GM12873 (cell line): Measurements from ENCODE around the gene ELMO1.

ENCODE experiments used
- TF ChIP-seq, protein P1 (sequence below): IDR thresholded peaks from 2 replicates; pipeline ENCODE4 v1.5.1; 2012; ENCODE audit warnings: low read depth, mild to moderate bottlenecking, moderate library complexity, low read length, control low read depth; ENCODE audit not compliant: insufficient read depth; ENCODE audit errors: missing control alignments

The ELMO1 gene

DNA sequence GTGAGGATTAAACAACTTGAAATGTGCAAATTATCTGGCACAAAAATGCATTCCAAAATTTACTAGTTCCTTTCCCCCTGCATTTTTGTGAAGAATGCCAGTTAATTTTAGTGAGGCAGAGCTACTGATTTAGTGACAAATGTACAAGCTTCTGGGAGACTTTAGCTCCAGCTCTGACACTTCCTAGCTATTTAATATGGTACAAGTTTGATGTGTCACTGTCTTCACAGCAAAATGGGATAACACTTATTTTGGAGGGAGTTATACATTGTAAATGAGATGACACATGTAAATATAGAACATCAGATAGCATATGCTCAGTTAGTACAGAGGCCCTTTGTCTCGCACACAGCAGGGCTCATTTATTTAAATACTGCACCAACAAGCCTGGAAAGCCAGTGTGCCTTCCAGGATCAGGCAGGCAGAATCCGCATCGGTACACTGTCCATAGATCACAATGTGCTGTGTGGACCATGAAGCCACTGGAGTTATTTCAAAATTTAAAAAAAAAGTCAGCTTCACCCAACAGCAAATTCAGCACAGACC is 48.7 kb downstream of the ELMO1 start:
- TF ChIP-seq, protein P1, sequence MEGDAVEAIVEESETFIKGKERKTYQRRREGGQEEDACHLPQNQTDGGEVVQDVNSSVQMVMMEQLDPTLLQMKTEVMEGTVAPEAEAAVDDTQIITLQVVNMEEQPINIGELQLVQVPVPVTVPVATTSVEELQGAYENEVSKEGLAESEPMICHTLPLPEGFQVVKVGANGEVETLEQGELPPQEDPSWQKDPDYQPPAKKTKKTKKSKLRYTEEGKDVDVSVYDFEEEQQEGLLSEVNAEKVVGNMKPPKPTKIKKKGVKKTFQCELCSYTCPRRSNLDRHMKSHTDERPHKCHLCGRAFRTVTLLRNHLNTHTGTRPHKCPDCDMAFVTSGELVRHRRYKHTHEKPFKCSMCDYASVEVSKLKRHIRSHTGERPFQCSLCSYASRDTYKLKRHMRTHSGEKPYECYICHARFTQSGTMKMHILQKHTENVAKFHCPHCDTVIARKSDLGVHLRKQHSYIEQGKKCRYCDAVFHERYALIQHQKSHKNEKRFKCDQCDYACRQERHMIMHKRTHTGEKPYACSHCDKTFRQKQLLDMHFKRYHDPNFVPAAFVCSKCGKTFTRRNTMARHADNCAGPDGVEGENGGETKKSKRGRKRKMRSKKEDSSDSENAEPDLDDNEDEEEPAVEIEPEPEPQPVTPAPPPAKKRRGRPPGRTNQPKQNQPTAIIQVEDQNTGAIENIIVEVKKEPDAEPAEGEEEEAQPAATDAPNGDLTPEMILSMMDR: no peak

DNA sequence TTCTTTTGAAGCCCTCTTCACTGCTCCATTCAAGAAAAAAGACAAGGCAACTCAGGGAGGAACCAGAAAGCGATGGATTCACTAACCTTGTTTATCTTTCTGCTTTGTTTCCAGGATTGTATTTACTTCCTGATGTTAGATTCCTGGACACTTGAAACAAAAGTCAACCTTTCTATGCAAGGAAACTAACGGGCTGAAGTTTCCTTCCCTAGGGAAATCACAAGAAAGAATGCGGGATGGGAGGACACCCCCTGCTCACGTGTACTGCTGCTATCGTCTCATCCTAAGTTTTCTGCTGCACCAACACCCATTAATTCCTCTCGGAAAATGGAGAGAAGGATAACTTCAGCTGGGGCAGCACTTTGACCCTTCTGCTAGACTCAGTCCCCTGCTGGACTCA is 50.3 kb downstream of the ELMO1 start:
- TF ChIP-seq, protein P1: no peak

DNA sequence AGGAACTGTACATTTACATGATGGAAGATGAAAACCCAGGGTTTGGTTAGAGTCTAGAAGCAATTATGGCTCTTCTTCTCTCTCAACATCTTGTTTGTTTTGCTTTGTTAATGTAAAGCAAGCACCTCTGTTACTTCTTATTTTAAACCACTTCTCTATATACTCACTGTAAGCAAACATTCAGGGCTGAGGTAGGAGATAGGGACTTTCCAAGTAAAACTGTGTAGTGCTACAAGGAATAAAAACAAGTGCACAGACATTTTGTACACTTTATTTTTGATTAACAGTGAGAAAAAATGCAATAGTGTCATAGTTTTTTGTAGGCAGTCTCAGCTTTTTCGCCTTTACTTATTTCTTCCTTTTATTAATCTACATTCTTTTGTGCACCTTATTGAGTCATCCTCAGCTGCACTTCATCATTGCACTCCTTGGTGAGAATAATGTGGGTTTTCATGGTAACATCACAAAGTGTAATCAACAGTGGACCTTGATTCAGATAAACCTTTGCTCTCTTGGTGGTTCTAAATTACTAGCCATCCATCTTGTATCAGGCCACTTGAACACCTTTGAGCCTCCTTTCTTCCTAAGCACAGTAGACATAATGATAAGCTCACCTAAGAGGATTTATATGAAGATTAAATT is 52.9 kb downstream of the ELMO1 start:
- TF ChIP-seq, protein P1: no peak

DNA sequence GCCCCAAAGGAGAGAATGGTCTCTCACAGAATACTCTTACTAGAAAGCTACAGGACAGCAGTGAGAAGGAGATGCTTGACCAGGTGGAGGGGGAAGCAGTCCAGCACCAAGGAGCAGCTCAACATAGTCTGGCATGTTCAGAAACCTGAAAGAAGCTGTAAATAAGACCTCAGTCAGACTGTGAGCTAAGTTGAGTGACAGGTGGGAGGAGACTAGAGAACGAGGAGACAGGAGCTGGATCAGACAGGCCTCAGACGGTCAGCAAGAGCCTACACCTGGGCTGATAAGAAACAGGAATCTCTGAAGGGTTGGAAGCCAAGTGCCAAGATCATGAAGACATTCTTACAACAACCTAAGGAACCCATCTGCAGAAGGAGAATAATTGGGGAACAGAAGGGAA is 54.5 kb downstream of the ELMO1 start:
- TF ChIP-seq, protein P1: no peak

DNA sequence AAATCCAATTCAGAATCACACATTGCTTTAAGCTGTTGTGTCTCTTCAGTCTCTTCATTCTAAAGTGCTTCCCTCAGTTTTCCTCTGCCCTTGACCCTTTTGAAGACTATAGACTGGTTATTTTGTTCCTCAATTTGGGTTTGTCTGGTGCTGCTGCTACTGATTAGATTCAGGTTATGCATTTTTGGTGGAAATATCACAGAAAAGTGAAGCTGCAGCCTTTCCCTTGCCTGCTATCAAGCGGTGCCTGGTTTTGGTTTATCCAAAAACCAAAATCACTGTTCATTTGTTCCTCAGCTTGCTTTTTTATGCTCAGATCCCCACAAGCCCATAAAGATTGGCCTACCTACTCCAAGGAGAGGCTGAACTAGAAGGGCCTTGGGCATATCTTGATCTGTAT is 55.2 kb downstream of the ELMO1 start:
- TF ChIP-seq, protein P1: no peak

DNA sequence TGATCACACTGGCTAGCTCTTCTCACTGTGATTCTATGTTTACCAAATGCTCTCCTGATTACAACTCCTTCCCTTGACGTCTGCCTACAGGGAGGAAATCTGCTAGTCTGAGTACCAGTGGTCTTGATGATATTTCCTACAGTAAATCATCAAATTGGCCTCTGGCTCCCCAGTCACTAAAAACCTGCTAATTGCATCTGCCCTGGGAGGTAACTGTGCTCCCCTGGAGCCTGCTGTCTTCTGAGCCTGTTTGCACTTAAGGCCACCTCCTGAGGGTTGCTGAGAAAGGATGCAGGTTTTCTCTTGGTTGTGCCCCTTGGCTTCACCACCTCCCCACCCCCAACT is 56.0 kb downstream of the ELMO1 start:
- TF ChIP-seq, protein P1: no peak

DNA sequence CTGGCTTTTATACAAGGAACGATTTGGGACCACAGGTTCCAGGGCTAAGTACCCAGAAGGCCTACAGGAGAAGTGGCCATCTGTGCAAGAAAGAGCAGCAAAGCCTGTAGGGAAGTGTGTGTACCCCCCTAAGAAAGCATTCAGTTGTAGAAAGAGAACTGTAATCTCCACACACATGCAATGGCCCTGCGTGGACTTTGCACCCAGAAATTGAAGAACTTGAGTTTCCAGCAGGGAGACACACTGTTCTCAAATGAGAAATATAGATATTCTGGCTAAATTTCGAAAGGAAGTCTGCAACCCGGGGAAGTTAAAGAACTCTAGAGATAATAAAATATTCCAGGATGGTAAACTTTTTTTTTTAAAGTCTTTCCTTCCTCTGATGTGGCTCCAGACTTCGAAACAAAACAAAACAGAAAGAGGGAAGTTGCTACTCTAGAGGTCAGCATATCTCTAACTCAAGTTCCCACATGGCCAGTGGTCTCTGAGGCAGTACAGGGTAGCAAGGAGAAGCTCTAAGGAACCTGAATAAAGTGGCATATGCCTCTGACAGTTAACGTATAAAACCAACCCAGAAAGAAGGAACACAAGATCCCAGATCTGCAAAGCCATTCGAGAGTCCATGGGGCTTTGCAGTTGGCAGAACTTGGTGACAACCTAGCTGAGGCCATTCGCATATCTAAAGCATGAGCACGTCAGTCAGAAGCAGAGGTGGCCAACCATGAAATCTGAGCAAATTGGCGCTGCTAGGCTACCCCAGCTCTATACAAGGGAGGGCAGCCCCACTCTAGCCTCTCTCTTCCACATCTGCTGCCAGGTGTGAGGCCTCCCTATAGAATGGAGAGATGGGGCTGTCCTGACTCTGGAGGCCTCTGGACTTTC is 56.6 kb downstream of the ELMO1 start:
- TF ChIP-seq, protein P1: no peak
